GM18858 (cell line): ENCODE measurements around the gene TRIM8.

Source experiments
- ATAC-seq: cut with Tn5 transposase; IDR thresholded peaks from one replicate; pipeline ENCODE4 v1.9.1; 2021; ENCODE audit not compliant: unreplicated experiment

Gene TRIM8

GRCh38 chr10:102615361-102615760 lies 28.9 kb upstream of the TRIM8 start:
- no peak for ATAC-seq

DNA sequence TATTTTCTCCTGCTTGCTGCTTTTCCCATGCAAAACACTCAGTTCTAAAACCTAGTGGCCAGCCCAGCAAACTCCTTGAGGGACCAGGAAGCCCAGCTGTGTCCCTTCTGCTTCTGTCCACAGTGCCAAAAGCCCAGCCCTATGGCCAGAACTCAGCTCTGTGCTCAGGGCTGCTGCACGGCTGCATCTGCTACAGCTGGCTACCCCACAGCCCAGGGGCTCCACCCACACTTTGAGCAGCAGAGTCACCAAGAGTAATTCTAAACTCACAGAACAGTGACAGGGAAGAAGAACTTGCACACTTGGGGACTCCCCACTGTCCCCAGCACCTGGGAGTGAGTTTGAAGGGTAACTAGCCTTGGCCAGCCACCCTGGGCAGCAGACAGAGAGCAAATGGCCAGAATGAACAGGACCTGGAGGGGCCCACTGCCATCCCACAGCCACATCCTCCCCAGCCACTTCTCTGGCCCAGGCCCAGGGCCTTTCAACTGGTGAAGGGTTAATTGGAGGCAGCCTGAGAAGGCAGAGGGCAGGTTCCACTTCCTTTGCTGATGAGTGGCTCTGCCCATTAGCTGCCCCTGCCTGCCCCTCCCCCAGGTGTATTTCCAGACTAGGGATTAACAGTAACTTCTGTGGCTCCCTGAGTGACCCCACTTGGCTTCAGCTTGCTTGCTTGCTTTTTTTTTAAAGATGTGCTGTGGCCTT lies 28.1 kb upstream of the TRIM8 start:
- peak; percentile 65 for ATAC-seq

DNA sequence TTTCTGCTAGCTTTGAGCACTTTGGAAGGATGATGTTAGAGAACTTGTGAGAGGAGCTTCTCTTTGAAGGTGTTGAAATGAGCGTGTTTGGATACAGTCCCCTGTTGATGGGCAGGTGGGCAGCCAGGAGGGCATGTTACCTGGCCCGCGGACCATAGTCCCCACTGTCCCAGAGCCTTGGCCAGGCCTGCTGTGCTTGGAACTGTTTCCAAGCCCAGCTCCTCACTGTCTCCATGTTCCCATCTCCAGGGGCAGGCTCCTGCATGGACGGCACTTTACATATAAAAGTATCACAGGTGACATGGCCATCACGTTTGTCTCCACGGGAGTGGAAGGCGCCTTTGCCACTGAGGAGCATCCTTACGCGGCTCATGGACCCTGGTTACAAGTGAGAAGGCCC lies 27.2 kb upstream of the TRIM8 start:
- no peak for ATAC-seq

DNA sequence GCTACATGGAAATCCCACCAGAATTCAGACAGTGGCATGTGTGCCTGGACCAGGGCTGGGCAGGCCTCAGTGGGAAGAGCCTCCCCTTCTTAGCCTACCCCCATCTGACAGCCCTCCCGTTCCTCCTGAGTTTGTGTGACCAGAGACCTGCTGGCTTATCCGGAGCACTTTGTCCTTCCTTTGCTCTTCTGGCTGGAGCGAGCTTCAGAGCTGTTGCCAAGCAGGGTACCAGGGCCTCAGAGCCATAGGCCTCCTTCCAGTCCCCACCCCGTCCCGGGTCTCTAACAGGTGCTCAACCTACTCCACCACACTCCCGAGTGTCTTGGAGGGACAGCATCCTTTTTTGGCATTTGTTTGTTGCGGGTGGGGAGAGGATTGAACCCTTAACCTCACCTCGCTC lies 26.5 kb upstream of the TRIM8 start:
- no peak for ATAC-seq

GRCh38 chr10:102619281-102619981 lies 24.8 kb upstream of the TRIM8 start:
- ATAC-seq, result no peak

DNA sequence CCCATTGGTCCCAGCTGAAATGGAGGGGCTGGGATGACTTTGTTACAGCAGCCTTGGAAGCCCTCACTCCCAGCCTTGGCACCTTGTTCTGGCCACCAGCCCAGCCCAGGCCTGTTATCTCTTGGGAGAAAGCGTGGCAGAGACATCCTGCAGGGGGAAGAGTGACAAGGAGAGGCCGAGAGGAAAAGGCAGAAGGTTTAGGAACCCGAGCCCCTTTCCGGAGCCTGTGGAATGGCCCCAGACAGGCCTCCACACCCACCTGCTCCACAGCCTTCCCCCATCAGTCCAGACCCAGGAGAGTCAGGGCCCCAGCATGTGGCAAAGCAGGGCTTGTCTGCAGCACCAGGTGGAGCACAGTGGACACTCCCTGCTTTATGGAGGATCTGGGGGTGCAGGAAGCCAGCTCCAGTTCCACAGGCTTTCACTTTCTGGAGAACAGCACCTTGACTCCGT lies 24.1 kb upstream of the TRIM8 start:
- ATAC-seq, result no peak

DNA sequence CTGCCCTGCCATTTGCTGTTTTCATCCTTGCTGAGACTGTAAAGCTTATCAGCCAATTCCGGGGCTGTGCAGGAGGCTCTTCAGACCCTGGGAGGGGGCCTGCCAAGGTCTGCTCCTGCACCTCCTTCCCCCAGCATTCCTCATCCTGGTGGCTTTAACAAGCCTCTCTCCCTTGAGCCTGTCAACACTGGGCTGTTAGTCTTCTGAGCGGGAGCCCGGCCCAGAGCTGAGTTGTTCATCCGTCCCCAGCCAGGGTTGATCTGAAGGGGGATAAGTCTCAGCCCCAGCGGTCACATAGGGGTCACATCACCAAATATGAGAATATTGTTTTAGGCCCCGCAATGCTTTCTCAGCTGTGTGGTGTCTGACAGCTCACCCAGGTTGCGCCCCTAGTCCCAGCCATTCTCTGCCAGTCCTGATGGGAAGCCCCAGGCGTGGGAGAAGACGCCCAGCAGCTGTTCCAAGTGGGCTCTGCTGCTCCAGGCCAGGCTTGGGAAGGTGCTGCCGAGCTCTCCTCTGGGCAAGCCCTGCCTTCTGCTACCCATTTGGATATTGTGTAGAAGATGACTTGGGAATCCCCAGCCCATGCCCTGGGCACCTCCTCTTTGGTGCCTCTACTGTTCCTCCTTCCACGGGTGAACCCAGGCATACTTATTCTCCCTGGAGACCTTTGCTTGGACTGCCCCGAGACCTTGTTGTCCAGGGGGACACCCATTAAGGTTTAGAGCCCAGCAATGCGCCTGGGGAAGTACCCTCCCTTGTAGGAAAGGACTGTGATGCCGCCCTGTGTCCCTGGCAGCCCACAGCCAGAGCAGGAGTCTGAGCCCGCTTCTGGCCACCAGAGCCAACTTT lies 23.5 kb upstream of the TRIM8 start:
- no peak for ATAC-seq

- no peak for ATAC-seq
Measured at GRCh38 chr10:102621443-102622325, 22.6 kb upstream of the TRIM8 start.

DNA sequence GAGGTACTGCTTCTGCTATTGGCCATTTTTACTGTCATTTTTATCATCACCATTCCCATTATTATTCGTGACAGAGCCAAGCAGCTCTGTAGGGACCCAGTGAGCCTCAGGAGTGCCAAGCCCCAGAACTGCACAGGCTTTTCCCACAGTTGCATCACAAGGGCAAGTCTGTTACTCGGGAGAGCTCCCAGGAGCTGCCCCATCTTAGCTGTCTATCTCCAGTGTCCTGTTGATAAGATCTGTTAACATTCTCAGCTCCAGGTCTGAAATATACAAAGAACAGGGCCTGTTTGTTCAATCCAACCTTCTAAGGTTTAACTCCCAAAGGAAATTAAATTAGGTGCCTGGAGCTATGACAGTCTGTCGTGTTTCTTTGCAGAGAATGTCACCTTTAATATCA lies 20.2 kb upstream of the TRIM8 start:
- ATAC-seq, result no peak

DNA sequence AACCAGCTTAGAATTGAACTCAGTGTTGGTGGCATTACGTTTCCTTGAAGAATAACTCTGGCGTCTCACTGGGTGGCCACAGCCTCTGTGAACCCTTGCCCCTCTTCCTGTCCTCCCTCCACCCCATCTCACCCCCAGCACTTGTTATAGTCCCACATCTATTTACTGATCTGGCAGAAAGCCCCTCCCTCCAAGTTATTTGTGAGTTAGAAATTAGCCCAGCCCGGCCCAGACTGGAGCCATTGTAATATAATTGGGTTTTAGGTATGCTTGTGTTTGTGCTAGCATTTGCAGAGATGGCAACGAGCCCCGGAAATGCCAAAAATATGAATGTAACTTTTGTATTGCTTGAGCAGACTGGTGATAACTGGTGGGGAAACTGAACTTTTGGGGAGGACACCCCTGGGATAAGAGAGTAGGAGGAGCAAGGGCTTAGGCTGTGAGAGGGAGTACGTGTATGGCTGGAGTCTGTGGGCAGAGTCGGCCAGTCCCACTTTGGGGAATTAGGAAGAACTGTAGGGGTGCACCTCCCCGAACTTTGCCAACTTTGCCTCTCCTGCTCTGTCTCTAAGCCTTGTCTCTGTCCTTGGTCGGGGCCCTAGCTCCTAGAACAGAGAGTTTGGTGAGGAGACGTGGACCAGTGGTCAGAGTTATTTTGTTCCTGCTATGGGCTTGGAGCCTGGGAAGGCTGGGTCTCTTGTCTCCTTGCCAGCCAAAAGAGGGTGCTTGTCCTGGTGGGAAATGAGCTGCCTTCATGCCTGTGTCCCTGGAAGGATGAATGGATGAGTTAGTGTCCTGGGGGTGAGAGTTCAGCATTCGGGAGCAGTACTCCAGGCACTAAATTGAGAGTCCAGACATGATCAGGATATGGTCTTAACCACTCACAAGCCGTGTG lies 19.3 kb upstream of the TRIM8 start:
- no peak for ATAC-seq

DNA sequence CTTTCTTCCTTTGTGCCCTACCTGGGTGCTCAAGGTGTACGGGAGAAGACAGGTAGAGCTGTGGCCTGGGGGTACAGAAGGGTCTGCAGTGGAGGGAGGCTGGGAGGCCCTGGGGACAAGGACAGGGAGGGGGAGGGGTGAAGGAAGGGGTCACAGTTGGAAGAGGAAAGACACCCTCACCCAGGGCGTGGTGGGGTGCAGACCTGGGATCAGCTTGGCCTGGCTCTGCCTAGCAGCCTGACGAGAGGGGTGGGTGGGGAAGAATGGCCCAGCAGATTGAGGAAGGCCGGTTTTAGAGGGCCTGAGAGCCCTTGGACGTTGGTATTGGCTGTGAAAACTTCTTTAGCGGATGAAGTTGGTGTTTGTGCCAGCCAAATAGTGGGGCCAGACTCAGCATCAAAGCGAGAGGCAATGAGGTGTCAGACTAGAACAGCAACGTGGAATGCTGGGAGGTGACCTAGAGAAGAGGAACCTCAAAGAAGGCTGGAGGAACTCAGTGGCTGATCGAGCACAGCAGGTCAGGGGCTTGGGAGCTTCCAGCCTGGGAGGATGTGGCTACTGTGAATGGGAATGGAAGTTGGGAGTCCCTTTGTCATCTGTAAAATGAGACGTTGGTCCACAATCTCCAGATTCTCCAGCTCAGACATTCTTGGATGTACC lies 18.1 kb upstream of the TRIM8 start:
- no peak for ATAC-seq

GRCh38 chr10:102627291-102627735 lies 17.0 kb upstream of the TRIM8 start:
- no peak for ATAC-seq

DNA sequence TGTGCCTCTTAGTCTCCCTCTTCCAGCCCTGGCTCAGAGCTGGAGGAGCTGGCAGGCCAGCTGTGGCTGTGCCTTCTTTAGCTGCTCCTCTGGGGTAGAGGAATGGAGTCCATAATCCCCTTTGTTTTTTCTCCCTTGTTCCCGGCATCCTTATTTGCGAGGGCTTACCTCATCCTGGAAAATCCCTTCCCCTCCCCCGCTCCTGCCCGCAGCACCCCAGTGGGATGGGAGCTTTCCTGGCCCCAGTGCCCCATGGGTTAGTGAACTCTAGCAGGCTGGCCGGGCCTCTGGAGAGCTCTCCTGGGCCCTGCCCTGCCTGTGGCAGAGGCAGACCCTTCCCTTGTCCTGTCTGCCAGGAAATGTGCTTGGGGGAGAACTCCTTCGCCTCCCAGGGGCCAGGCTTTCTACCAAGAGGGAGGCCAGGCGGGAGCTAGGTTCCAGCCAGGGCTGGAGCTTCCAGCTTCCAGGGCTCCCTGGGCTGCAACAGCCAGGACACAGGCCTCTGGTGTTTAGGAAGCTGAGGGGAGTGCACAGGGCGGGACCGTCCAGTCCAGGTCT lies 16.5 kb upstream of the TRIM8 start:
- no peak for ATAC-seq

- ATAC-seq, result no peak
Measured at GRCh38 chr10:102628451-102628911, 15.8 kb upstream of the TRIM8 start.

GRCh38 chr10:102629661-102630614 lies 14.3 kb upstream of the TRIM8 start:
- ATAC-seq, result no peak

GRCh38 chr10:102630663-102631062 lies 13.6 kb upstream of the TRIM8 start:
- no peak for ATAC-seq

GRCh38 chr10:102631525-102632393 lies 12.5 kb upstream of the TRIM8 start:
- no peak for ATAC-seq
